ENCODE data around the gene RASGRP4. TPM values are rescaled to one million over a fixed set of nuclear protein-coding genes. Genes with fewer than 3 reads are reported as not detected.

The RASGRP4 gene
- total RNA-seq, 1 experiment from 2014 or later = not detected

DNA sequence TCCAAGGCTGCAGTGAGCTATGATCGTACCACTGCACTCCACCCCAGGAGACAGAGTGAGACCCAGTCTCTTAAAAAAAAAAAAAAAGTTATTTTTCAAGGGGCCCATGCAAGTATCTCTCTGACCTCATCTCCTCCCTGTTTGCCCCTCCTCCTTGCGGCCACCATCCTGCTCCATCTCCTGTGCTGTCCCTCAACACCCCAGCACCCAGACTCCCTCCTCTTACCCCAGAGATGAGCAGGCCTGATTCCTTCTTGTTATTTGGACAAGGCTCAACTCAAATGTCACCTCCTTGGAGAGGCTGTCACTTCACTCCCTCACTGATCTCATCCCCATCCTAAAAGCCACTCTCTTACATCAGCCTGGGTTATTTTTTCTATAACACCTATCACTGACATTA, 11.9 kb upstream of the RASGRP4 start:
- no peaks in the 10 kb centered on the region for H4K20me1 ChIP-seq (ENCODE audit: insufficient read depth)
- no peak for TF ChIP-seq CBX3 (IDR thresholded peaks at IDR 0.05; ENCODE audit: low read depth)
- TF ChIP-seq POLR2AphosphoS5 (IDR thresholded peaks at IDR 0.05; ENCODE audit: low read depth, low read length) = no peak
- TF ChIP-seq CEBPB (IDR thresholded peaks at IDR 0.05; ENCODE audit: low read depth) = no peak
- TF ChIP-seq RAD21 (IDR thresholded peaks at IDR 0.05; ENCODE audit: low read depth) = no peak
- no peak for ATAC-seq
- no peak overlapping the region for H3K27ac ChIP-seq (ENCODE audit: low read depth, low read length)
- CTCF ChIA-PET = no interaction called here
- no peak overlapping the region for H3K9ac ChIP-seq (ENCODE audit: low read length)
- no peaks in the 10 kb centered on the region for H3K9me3 ChIP-seq (ENCODE audit: control insufficient read depth in 1 of 2, insufficient read depth in 1 of 2, low read depth in 1 of 2, low read length in 2 of 2)
- no peaks in the 10 kb centered on the region for H3K9me2 ChIP-seq (ENCODE audit: insufficient read depth)
- RAD21 ChIA-PET (ENCODE audit: low non-redundant PET in 1 of 2, low total read pairs in 2 of 2, uncharacterized antibody in 2 of 2, unreplicated experiment in 2 of 2) = no interaction called here
- no peak overlapping the region for H3K4me3 ChIP-seq (replicated peaks in 1 of 2; ENCODE audit: low read depth in 1 of 2, low read length in 2 of 2)
- intact Hi-C loops (cut with micrococcal nuclease) = no loop called here
- H3K4me1 ChIP-seq (ENCODE audit: control insufficient read depth in 1 of 2, insufficient read depth in 2 of 2, low read length in 2 of 2) = peaks cover 0 to 15% of the 10 kb centered on the region in 2 experiments; a peak in 3 of 4 replicates
- no peaks in the 10 kb centered on the region for H3K79me2 ChIP-seq (ENCODE audit: insufficient read depth, low read length)
- H3K4me2 ChIP-seq (ENCODE audit: low read length) = no peak overlapping the region
- DNase-seq (ENCODE audit: low read depth, low spot score) = no peak
- POLR2A ChIA-PET = no interaction called here
- H2AFZ ChIP-seq (ENCODE audit: low read depth, low read length, poor library complexity, severe bottlenecking) = no peak overlapping the region
- no TSS peak for BruUV-seq (replicated peaks)
- H3K36me3 ChIP-seq (ENCODE audit: control insufficient read depth in 1 of 2, insufficient read depth in 2 of 2, low read length in 2 of 2) = no peaks in the 10 kb centered on the region
- H3K27me3 ChIP-seq (ENCODE audit: insufficient read depth, low read length) = no peaks in the 10 kb centered on the region

DNA sequence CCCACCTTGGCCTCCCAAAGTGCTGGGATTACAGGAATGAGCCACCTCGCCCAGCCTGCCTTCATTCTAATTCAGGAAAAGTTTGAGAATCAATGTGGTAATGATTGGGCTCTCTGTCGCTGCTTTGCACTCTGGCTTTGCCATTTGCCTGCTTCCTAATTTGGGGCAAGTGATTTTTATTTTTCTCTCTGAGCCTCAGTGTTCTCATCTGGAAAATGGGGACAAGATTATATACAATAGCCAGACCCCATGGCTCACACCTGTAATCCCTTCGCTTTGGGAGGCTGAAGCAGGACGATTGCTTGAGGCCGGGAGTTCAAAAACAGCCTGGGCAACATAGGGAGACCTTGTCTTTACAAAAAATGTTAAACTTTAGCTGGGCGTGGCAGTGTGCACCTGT, 11.3 kb upstream of the RASGRP4 start:
- POLR2A ChIA-PET = no interaction called here
- Histone ChIP-seq H3K27me3 (ENCODE audit: insufficient read depth, low read length) (no peaks in the 10 kb centered on the region), H3K36me3 (ENCODE audit: control insufficient read depth in 1 of 2, insufficient read depth in 2 of 2, low read length in 2 of 2) (no peaks in the 10 kb centered on the region), H3K79me2 (ENCODE audit: insufficient read depth, low read length) (no peaks in the 10 kb centered on the region), H4K20me1 (ENCODE audit: insufficient read depth) (no peaks in the 10 kb centered on the region), H3K4me2 (ENCODE audit: low read length) (no peak overlapping the region), H3K9ac (ENCODE audit: low read length) (no peak overlapping the region), H2AFZ (ENCODE audit: low read depth, low read length, poor library complexity, severe bottlenecking) (no peak overlapping the region), H3K4me1 (ENCODE audit: control insufficient read depth in 1 of 2, insufficient read depth in 2 of 2, low read length in 2 of 2) (peaks cover 0 to 15% of the 10 kb centered on the region in 2 experiments; a peak in 3 of 4 replicates), H3K27ac (ENCODE audit: low read depth, low read length) (no peak overlapping the region), H3K4me3 (replicated peaks in 1 of 2; ENCODE audit: low read depth in 1 of 2, low read length in 2 of 2) (no peak overlapping the region), H3K9me2 (ENCODE audit: insufficient read depth) (no peaks in the 10 kb centered on the region), H3K9me3 (ENCODE audit: control insufficient read depth in 1 of 2, insufficient read depth in 1 of 2, low read depth in 1 of 2, low read length in 2 of 2) (no peaks in the 10 kb centered on the region)
- intact Hi-C loops (cut with micrococcal nuclease) = no loop called here
- TF ChIP-seq JUND (IDR thresholded peaks at IDR 0.05) = no peak
- TF ChIP-seq SRF (IDR thresholded peaks at IDR 0.05; ENCODE audit: low read depth) = no peak
- TF ChIP-seq, protein P1, sequence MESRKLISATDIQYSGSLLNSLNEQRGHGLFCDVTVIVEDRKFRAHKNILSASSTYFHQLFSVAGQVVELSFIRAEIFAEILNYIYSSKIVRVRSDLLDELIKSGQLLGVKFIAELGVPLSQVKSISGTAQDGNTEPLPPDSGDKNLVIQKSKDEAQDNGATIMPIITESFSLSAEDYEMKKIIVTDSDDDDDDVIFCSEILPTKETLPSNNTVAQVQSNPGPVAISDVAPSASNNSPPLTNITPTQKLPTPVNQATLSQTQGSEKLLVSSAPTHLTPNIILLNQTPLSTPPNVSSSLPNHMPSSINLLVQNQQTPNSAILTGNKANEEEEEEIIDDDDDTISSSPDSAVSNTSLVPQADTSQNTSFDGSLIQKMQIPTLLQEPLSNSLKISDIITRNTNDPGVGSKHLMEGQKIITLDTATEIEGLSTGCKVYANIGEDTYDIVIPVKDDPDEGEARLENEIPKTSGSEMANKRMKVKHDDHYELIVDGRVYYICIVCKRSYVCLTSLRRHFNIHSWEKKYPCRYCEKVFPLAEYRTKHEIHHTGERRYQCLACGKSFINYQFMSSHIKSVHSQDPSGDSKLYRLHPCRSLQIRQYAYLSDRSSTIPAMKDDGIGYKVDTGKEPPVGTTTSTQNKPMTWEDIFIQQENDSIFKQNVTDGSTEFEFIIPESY (IDR thresholded peaks at IDR 0.05; ENCODE audit: extremely low read depth, insufficient replicate concordance, low read length) = no peak
- no peak for TF ChIP-seq EGR1 (IDR thresholded peaks at IDR 0.05; ENCODE audit: low read depth)
- TF ChIP-seq EZH2 (IDR thresholded peaks at IDR 0.05) = no peak
- TF ChIP-seq ELF1 (IDR thresholded peaks at IDR 0.05; ENCODE audit: borderline replicate concordance, low read depth) = no peak
- no peak for TF ChIP-seq FOSL1 (IDR thresholded peaks at IDR 0.05; ENCODE audit: low read depth)
- no TSS peak for BruUV-seq (replicated peaks)
- CTCF ChIA-PET = no interaction called here
- RAD21 ChIA-PET (ENCODE audit: low non-redundant PET in 1 of 2, low total read pairs in 2 of 2, uncharacterized antibody in 2 of 2, unreplicated experiment in 2 of 2) = no interaction called here
- ATAC-seq (no peak), DNase-seq (ENCODE audit: low read depth, low spot score) (no peak)

Measured in HCT116 (cell line).